ENCODE data around the gene HASPIN. TPM values are rescaled to one million over a fixed set of nuclear protein-coding genes. Genes with fewer than 3 reads are reported as not detected.

The HASPIN gene
- polyA plus RNA-seq, 3 donors = 0.05 TPM; not detected in 2

DNA sequence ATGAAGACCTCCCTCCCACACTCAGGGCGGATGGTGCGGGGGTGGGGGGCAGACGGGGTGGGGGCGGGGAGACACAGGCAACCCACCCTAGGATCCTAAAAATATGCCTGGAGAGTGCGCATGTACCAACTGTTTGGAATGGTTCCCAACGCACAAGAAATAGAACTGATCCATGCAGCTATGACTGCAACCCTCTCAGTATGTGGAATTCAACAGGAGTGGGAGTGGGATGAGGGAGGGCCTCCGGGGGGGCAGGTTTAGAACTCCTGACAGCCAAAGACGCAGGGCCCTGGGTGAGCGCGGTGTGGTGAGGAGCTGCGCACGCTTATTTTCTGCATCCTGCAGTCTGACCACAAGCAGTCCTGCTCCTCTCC, 26.6 kb upstream of the HASPIN start:
- H4K20me1 ChIP-seq (ENCODE audit: insufficient read depth, low read length) = no peaks in the 10 kb centered on the region
- H3K27ac ChIP-seq (ENCODE audit: low read depth in 1 of 2, low read length in 2 of 2) = no peak overlapping the region
- H3K27me3 Mint-ChIP-seq (ENCODE audit: low read depth in 3 of 3) = peaks cover 17 to 32% (median 31%) of the 10 kb centered on the region in 3 donors
- H3K36me3 Mint-ChIP-seq = no peaks in the 10 kb centered on the region
- no peaks in the 10 kb centered on the region for H3K36me3 ChIP-seq (replicated peaks in 1 of 2; ENCODE audit: control insufficient read depth in 1 of 2, insufficient read depth in 2 of 2, low read length in 2 of 2)
- no peak overlapping the region for H3K4me2 ChIP-seq (replicated peaks; ENCODE audit: extremely low read depth, low read length, poor library complexity, severe bottlenecking)
- peaks cover 16 to 23% of the 10 kb centered on the region in 2 donors for H3K4me1 ChIP-seq (ENCODE audit: control insufficient read depth in 1 of 2, insufficient read depth in 2 of 2, low read length in 2 of 2)
- no peak overlapping the region for H2AFZ ChIP-seq (ENCODE audit: insufficient read depth, low read depth, low read length, poor library complexity, severe bottlenecking)
- peaks cover 26% of the 10 kb centered on the region for H3K4me1 Mint-ChIP-seq
- H3K79me2 ChIP-seq (ENCODE audit: insufficient read depth, low read length) = no peaks in the 10 kb centered on the region
- H3K27me3 ChIP-seq (ENCODE audit: control insufficient read depth in 2 of 2, insufficient read depth in 2 of 2, low read length in 2 of 2) = peaks cover 0 to 15% of the 10 kb centered on the region in 2 donors
- no peak overlapping the region for H3K27ac Mint-ChIP-seq
- H3K4me3 ChIP-seq (replicated peaks in 1 of 3; ENCODE audit: low read depth in 2 of 3, low read length in 3 of 3) = no peak overlapping the region
- DNase-seq = no peak
- peaks cover 0 to 10% of the 10 kb centered on the region in 2 donors for H3K9me3 ChIP-seq (replicated peaks in 1 of 2; ENCODE audit: control insufficient read depth in 1 of 2, insufficient read depth in 1 of 2, low read length in 2 of 2)
- peaks cover 0 to 21% (median 10%) of the 10 kb centered on the region in 7 donors for H3K9me3 Mint-ChIP-seq
- no peak overlapping the region for H3K4me3 Mint-ChIP-seq
- no peak overlapping the region for H3K9ac ChIP-seq (ENCODE audit: insufficient read depth, low read length, poor library complexity, severe bottlenecking)
- TF ChIP-seq CTCF (IDR thresholded peaks at IDR 0.05) = no peak
- intact Hi-C loops (cut with micrococcal nuclease) = no loop called here
- WGBS (ENCODE audit: insufficient coverage) = no CpG with 5 or more reads among the region's 12 CpGs

DNA sequence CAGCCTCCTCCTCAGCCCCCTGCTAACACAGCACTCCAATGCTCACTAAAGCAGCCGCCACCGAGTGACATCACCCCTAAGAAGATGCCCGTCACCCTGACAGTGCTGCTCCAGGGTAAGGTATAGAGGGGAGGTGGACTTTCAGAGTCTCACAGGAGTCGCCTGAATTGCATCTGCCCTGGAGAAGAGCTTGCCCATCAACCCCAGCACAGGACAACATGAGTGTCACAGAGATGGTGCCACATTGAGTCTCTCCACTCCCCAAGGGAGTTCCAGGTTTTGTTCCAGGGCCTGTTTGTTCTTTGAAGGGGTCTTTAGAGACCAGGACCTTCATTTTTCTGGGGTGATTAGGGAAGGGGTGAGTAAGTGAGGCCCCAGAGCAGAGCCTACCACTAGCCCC, 25.6 kb upstream of the HASPIN start:
- TF ChIP-seq CTCF (IDR thresholded peaks at IDR 0.05) = no peak
- H3K9me3 Mint-ChIP-seq = peaks cover 0 to 24% (median 12%) of the 10 kb centered on the region in 7 donors
- peaks cover 0 to 1% of the 10 kb centered on the region in 2 donors for H3K36me3 Mint-ChIP-seq
- Histone ChIP-seq H3K4me3 (replicated peaks in 1 of 3; ENCODE audit: low read depth in 2 of 3, low read length in 3 of 3) (no peak overlapping the region), H3K27me3 (ENCODE audit: control insufficient read depth in 2 of 2, insufficient read depth in 2 of 2, low read length in 2 of 2) (peaks cover 0 to 15% of the 10 kb centered on the region in 2 donors), H4K20me1 (ENCODE audit: insufficient read depth, low read length) (no peaks in the 10 kb centered on the region), H3K4me1 (ENCODE audit: control insufficient read depth in 1 of 2, insufficient read depth in 2 of 2, low read length in 2 of 2) (peaks cover 16 to 23% of the 10 kb centered on the region in 2 donors), H3K4me2 (replicated peaks; ENCODE audit: extremely low read depth, low read length, poor library complexity, severe bottlenecking) (no peak overlapping the region), H3K9me3 (replicated peaks in 1 of 2; ENCODE audit: control insufficient read depth in 1 of 2, insufficient read depth in 1 of 2, low read length in 2 of 2) (peaks cover 0 to 12% of the 10 kb centered on the region in 2 donors), H3K79me2 (ENCODE audit: insufficient read depth, low read length) (no peaks in the 10 kb centered on the region), H3K36me3 (replicated peaks in 1 of 2; ENCODE audit: control insufficient read depth in 1 of 2, insufficient read depth in 2 of 2, low read length in 2 of 2) (no peaks in the 10 kb centered on the region), H3K27ac (ENCODE audit: low read depth in 1 of 2, low read length in 2 of 2) (no peak overlapping the region), H2AFZ (ENCODE audit: insufficient read depth, low read depth, low read length, poor library complexity, severe bottlenecking) (no peak overlapping the region), H3K9ac (ENCODE audit: insufficient read depth, low read length, poor library complexity, severe bottlenecking) (no peak overlapping the region)
- WGBS (ENCODE audit: insufficient coverage) = no CpG with 5 or more reads among the region's 4 CpGs
- intact Hi-C loops (cut with micrococcal nuclease) = no loop called here
- no peak overlapping the region for H3K27ac Mint-ChIP-seq
- no peak for DNase-seq
- H3K27me3 Mint-ChIP-seq (ENCODE audit: low read depth in 3 of 3) = peaks cover 17 to 28% (median 28%) of the 10 kb centered on the region in 3 donors
- no peak overlapping the region for H3K4me3 Mint-ChIP-seq
- peaks cover 26% of the 10 kb centered on the region for H3K4me1 Mint-ChIP-seq

Data from CD14-positive monocyte (primary cell).